D721Med (cell line): ENCODE measurements around the gene NAMPT.

ENCODE experiments used
- DNase-seq: peaks from one replicate; pipeline ENCODE4 v3.0.0; 2011; ENCODE audit warnings: low spot score; ENCODE audit not compliant: insufficient read length
- FAIRE-seq: peaks from 2 replicates; lab custom pipeline; 2011; peaks lifted over from hg19 to GRCh38; lab: Jason Lieb, UNC
- CTCF ChIP-seq: IDR thresholded peaks from 2 replicates; pipeline ENCODE4 v1.5.1; 2012; ENCODE audit warnings: mild to moderate bottlenecking, control low read depth; ENCODE audit not compliant: insufficient read depth; ENCODE audit errors: missing control alignments

NAMPT gene

DNA sequence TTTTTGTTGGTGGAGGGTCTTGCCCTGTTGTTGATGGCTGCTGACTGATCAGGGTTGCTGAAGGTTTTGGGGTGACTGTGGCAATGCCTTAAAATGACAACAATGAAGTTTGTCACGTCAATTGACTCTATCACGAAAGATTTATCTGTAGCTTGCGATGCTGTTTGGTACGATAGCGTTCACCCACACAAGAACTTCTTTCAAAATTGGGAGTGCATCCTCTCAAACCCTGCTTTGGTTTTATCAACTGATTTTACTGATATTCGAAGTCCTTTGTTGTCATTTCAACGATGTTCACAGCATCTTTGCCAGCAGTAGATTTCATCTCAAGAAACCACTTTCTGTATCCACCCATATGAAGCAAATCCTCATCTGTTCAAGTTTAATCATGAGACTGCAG lies 26.0 kb downstream of the NAMPT start:
- FAIRE-seq (no peak), DNase-seq (no peak)
- TF ChIP-seq CTCF: no peak

GRCh38 chr7:106257752-106258151 lies 27.0 kb downstream of the NAMPT start:
- TF ChIP-seq CTCF: no peak
- DNase-seq (no peak), FAIRE-seq (no peak)

- no peak for FAIRE-seq
- no peak for TF ChIP-seq CTCF
- DNase-seq: no peak
Observed at GRCh38 chr7:106256144-106256543, 28.6 kb downstream of the NAMPT start.

GRCh38 chr7:106255246-106255645 lies 29.5 kb downstream of the NAMPT start:
- TF ChIP-seq CTCF: no peak
- no peak for FAIRE-seq
- DNase-seq: no peak

DNA sequence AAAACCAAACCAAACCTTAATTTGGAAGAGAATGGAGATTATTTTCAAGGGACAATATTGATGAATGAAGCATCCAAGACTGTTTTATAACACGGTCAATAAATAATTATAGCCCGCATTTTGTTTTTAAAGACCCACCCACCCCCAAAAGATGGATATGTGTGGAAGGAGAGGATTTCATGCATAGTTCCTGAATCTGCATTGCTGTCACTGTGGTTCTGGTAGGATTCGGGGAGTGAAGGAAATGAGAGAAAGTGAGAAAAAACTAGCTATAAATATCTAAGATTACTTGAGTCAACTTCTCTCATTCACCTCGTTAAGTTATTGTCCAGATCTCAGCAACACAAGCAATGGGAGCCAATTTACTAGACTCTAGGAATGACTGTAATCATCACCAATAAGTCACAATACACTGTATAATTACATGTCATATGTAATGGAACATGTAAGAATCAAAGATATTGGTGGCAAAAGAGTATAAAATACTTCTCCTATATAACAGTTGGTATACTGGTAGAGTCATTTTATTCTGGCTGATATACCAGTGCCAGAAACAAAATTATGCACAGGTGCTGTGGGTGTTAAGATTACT lies 30.2 kb downstream of the NAMPT start:
- DNase-seq (no peak), FAIRE-seq (no peak)
- TF ChIP-seq CTCF: no peak

DNA sequence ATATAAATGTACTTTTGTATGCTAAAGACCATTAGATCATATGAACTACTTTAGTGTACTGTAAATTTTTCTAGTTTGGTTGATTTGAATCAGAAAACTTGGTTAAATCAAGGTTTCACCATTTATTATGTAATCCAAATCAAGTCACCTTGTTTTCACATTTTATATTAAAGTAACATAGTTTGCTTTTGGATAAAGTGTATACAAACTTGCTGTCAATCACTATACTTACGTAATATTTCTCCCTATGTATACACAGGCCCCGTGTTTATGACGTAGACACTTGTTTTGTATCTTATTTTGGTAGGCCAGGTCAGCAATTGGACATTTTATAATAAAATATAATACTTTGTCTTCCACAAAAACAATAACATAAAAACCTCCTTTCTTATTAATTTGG lies 32.2 kb downstream of the NAMPT start:
- TF ChIP-seq CTCF: no peak
- FAIRE-seq (no peak), DNase-seq (no peak)

DNA sequence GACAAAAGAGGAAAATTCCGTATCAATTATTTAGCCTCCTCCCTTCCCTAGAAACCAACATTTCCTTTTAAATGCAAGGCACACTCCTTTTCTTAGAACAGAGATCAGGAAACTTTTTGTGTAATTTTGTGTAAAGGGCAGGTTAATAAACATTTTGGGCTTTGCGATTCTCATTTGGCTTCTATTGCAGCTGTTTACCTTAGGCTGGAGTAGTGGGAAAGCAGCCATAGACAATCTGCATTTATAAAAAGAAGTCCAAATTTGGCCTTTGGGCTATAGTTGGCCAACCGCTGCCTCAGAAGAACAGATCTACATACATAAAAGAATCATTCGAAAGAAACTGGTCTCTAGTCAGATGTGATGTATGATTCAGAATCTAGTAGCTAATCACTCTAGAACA lies 35.3 kb downstream of the NAMPT start:
- TF ChIP-seq CTCF: no peak
- no peak for FAIRE-seq

More for the DNA sequence above, 35.3 kb downstream of the NAMPT start:
- no peak for DNase-seq
